Ovary (tissue), 3 donors: ENCODE results near the gene KCND2.

Experiments used
- CTCF ChIP-seq, 3 donors: fragments of 450-650 bp in 2 of 3; fragments of 200-600 bp in 1 of 3; IDR thresholded peaks; one replicate each; pipeline versions ENCODE4 v1.5.1 to v1.8.0; 2016 to 2022; ENCODE audit warnings: antibody characterized with exemption in 3 of 3, mild to moderate bottlenecking in 1 of 3
- POLR2A ChIP-seq: fragments of 450-650 bp; IDR thresholded peaks from one replicate; pipeline ENCODE4 v1.6.1; 2017; ENCODE audit warnings: antibody characterized with exemption, mild to moderate bottlenecking, moderate library complexity
- donor health status: DM: no; HTN: no; CAD: no.

- TF ChIP-seq POLR2A, result no peak
- no peak for TF ChIP-seq CTCF (IDR thresholded peaks at IDR 0.05)
Measured at GRCh38 chr7:120462991-120463390, 190.0 kb downstream of the KCND2 start.
